ENCODE data around the gene SACM1L.
A peak's percentile ranks its signal among the peaks of the same experiment; 100 is the strongest.

Gene SACM1L

GRCh38 chr3:45786801-45787495 lies 97.8 kb downstream of the SACM1L start:
- no peak overlapping the region for H3K27ac Mint-ChIP-seq
- ATAC-seq = peak; percentile 43
- peaks cover 9% of the 10 kb centered on the region for H3K27me3 Mint-ChIP-seq
- no peak overlapping the region for H3K4me3 Mint-ChIP-seq
- H3K4me1 Mint-ChIP-seq = peaks cover 8% of the 10 kb centered on the region
- H3K9me3 Mint-ChIP-seq = peaks cover 14% of the 10 kb centered on the region
- H3K36me3 Mint-ChIP-seq = no peaks in the 10 kb centered on the region

DNA sequence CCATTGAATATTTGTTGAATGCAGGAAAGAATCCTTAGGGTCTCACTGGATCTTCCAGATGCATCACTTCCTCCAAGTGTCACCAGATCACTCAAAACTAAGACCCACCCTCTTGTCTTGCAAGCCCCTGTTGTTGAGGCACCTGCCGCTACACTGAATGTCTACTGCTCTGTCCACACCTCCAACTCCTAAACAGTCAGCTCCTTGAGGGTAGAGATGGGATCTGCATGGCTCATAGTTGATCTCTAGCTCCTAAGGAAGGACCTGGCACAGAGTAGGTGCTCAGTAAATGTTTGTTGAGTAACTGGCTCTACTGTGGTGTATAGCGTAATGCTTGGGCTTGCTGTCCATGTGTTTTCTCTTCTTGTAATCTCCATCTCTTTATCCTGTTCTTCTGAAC lies 98.4 kb downstream of the SACM1L start:
- H3K27ac Mint-ChIP-seq = no peak overlapping the region
- no peaks in the 10 kb centered on the region for H3K36me3 Mint-ChIP-seq
- H3K4me3 Mint-ChIP-seq = no peak overlapping the region
- no peak for ATAC-seq
- peaks cover 14% of the 10 kb centered on the region for H3K9me3 Mint-ChIP-seq
- peaks cover 9% of the 10 kb centered on the region for H3K27me3 Mint-ChIP-seq
- H3K4me1 Mint-ChIP-seq = peaks cover 10% of the 10 kb centered on the region

DNA sequence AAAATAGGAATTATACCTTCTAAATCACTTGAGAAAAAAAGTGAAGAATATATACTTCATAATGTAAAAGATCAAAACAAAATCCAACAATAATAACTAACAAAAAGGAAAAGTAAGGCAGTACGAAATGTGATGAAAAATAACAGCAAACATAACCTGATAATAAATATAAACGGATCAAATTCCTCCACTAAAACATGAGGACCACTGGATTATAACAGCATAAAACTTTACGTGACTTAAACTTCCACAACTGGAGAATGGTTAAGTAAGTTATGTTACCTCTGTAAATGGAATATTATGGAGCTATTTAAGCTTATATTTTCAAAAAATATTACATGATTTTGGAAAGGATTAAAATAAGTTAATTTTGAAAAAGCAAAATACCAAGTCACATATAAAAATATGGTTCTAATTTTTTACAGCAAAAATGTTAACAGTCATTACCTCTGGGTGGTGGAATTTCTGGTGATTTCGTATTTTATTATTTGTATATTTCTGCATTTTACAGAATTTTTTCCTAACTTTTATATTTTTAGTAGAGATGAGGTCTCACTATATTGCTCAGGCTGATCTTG lies 100.1 kb downstream of the SACM1L start:
- H3K27me3 Mint-ChIP-seq = peaks cover 9% of the 10 kb centered on the region
- no peaks in the 10 kb centered on the region for H3K36me3 Mint-ChIP-seq
- peaks cover 14% of the 10 kb centered on the region for H3K9me3 Mint-ChIP-seq
- H3K4me3 Mint-ChIP-seq = no peak overlapping the region
- peaks cover 10% of the 10 kb centered on the region for H3K4me1 Mint-ChIP-seq
- ATAC-seq = no peak
- no peak overlapping the region for H3K27ac Mint-ChIP-seq

DNA sequence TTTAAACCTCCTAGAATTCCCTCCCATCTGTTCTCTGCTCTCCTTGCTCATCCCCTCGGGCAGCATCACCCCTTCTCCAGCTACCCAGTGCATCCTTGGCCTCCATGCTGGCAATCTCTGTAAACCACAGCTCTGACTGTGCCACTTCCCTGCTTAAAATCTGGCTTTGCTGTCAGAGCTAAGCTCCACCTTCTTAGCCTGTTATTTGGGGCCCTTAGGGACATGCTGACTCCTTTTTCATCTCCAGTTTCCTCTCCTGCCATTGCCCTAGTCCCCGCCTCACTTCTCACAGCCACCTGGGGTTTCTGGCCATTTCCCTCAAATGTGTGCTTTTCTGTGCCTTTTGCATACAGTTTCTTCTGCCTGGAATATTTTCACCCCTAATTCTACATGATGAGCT lies 101.4 kb downstream of the SACM1L start:
- Mint-ChIP-seq H3K4me3 (no peak overlapping the region), H3K4me1 (peaks cover 15% of the 10 kb centered on the region), H3K27me3 (peaks cover 19% of the 10 kb centered on the region), H3K9me3 (peaks cover 9% of the 10 kb centered on the region), H3K27ac (no peak overlapping the region), H3K36me3 (no peaks in the 10 kb centered on the region)
- no peak for ATAC-seq

- Mint-ChIP-seq H3K36me3 (no peaks in the 10 kb centered on the region), H3K4me3 (no peak overlapping the region), H3K27me3 (peaks cover 30% of the 10 kb centered on the region), H3K9me3 (peaks cover 9% of the 10 kb centered on the region), H3K27ac (no peak overlapping the region), H3K4me1 (peaks cover 27% of the 10 kb centered on the region)
- ATAC-seq = no peak
Measured at GRCh38 chr3:45792036-45792435, 102.8 kb downstream of the SACM1L start.

GRCh38 chr3:45792516-45793172 lies 103.4 kb downstream of the SACM1L start:
- no peak for ATAC-seq
- H3K4me1 Mint-ChIP-seq = peaks cover 31% of the 10 kb centered on the region
- H3K27me3 Mint-ChIP-seq = peaks cover 30% of the 10 kb centered on the region
- H3K27ac Mint-ChIP-seq = no peak overlapping the region
- H3K36me3 Mint-ChIP-seq = no peaks in the 10 kb centered on the region
- H3K9me3 Mint-ChIP-seq = peaks cover 9% of the 10 kb centered on the region
- no peak overlapping the region for H3K4me3 Mint-ChIP-seq

GRCh38 chr3:45793482-45794176 lies 104.4 kb downstream of the SACM1L start:
- Mint-ChIP-seq H3K36me3 (no peaks in the 10 kb centered on the region), H3K9me3 (peaks cover 9% of the 10 kb centered on the region), H3K4me1 (peaks cover 31% of the 10 kb centered on the region), H3K4me3 (no peak overlapping the region), H3K27ac (no peak overlapping the region), H3K27me3 (peaks cover 39% of the 10 kb centered on the region)
- ATAC-seq = no peak

DNA sequence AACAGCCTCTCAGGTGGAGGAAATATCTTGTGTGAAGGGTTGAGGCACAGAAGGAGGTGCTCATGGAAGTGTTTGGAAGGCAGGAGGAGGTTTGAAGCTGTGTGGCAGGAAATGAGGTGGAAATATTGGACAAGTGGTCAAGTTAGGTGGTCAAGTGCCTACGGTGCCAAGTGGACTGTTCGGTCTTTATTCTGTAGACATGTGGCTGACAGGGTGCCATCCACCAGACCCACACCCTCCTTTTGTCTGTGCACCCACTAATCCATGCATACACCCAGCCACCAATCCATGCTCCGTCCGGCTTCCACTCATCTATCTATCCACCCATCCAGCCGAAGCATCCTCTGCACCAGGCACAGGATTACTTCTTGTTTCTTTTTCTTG lies 105.0 kb downstream of the SACM1L start:
- Mint-ChIP-seq H3K4me3 (no peak overlapping the region), H3K27me3 (peaks cover 45% of the 10 kb centered on the region), H3K4me1 (peaks cover 31% of the 10 kb centered on the region), H3K9me3 (peaks cover 9% of the 10 kb centered on the region), H3K36me3 (no peaks in the 10 kb centered on the region), H3K27ac (no peak overlapping the region)
- no peak for ATAC-seq

- Mint-ChIP-seq H3K9me3 (peaks cover 8% of the 10 kb centered on the region), H3K36me3 (no peaks in the 10 kb centered on the region), H3K27me3 (peaks cover 50% of the 10 kb centered on the region), H3K27ac (no peak overlapping the region), H3K4me3 (no peak overlapping the region), H3K4me1 (peaks cover 31% of the 10 kb centered on the region)
- no peak for ATAC-seq
Measured at GRCh38 chr3:45794660-45795059, 105.5 kb downstream of the SACM1L start.

Measured in stimulated activated memory B cell treated with anti-CD40 and anti-IgM and Interleukin-4, amounts not matched to agents 10 μg/mL and 1 μg/mL and 100 μg/mL, for 72 hours (primary cell).